K562 (cell line): ENCODE measurements around the gene EEPD1. TPM values are rescaled to one million over a fixed set of nuclear protein-coding genes. Genes with fewer than 3 reads are reported as not detected.

Experiments used
- GABPB1 ChIP-seq: sonication (generic); formaldehyde crosslinking; IDR thresholded peaks from 2 replicates; pipeline ENCODE4 v1.8.0; 2022; ENCODE audit warnings: mild to moderate bottlenecking, missing genetic modification reagents
- KDM4B ChIP-seq, 2 experiments: fragments of 450-650 bp in 1 of 2; sonication (generic) in 1 of 2; IDR thresholded peaks; 2 replicates each; pipeline ENCODE4 v1.6.1; 2016 to 2017; ENCODE audit warnings: borderline replicate concordance in 2 of 2, antibody characterized with exemption in 1 of 2, low read depth in 1 of 2, mild to moderate bottlenecking in 1 of 2
- PHB2 ChIP-seq: fragments of 450-650 bp; IDR thresholded peaks from 2 replicates; pipeline ENCODE4 v1.6.1; 2017; ENCODE audit warnings: low read depth
- RBM14 ChIP-seq: fragments of 200-400 bp; formaldehyde crosslinking; IDR thresholded peaks from 2 replicates; pipeline ENCODE4 v1.6.1; 2018; ENCODE audit warnings: low read depth, mild to moderate bottlenecking, low read length, moderate library complexity, borderline replicate concordance; ENCODE audit not compliant: insufficient read depth
- SLC30A9 ChIP-seq: fragments of 250-450 bp; sonication (Bioruptor Pico); IDR thresholded peaks from 2 replicates; pipeline ENCODE4 v1.8.0; 2022; ENCODE audit warnings: mild to moderate bottlenecking, moderate library complexity
- ZBTB40 ChIP-seq, 2 experiments: fragments of 450-650 bp in 1 of 2; sonication (generic) in 1 of 2; formaldehyde crosslinking in 1 of 2; IDR thresholded peaks; 2 replicates each; pipeline versions ENCODE4 v1.7.1 to v1.9.0; 2016 to 2022; ENCODE audit warnings: inconsistent platforms in 1 of 2, mild to moderate bottlenecking in 1 of 2, missing genetic modification reagents in 1 of 2
- ZNF407 ChIP-seq: fragments of 450-650 bp; IDR thresholded peaks from 2 replicates; pipeline ENCODE4 v1.6.1; 2016; ENCODE audit warnings: low read depth
- ZNF408 ChIP-seq: fragments of 250-450 bp; sonication (Bioruptor Pico); IDR thresholded peaks from 2 replicates; pipeline ENCODE4 v1.4.0; 2020; ENCODE audit warnings: low read depth, mild to moderate bottlenecking, moderate library complexity
- ZNF778 ChIP-seq: fragments of 450-650 bp; formaldehyde crosslinking; IDR thresholded peaks from 2 replicates; pipeline ENCODE4 v1.4.0; 2020; ENCODE audit warnings: mild to moderate bottlenecking, moderate library complexity
- polyA plus RNA-seq, 8 experiments: library from polyadenylated mRNA; depleted of rRNA in 4 of 8; stranded (reverse) in 5 of 8; unstranded in 3 of 8; fragments of >200 nt; fragmentation: Nextera tagmentation in 2 of 8; fragmentation: Illumina TruSeq in 1 of 8; extraction: Ambion mirVana in 2 of 8; extraction: Trizol in 1 of 8; gene quantifications; 2 replicates each; pipeline versions ENCODE4 v1.2.1 to v1.2.3, GENCODE V29; 2011 to 2014; ENCODE audit warnings: inconsistent platforms in 1 of 8, missing spikeins in 1 of 8
- total RNA-seq, 7 experiments: library from RNA; depleted of rRNA in 6 of 7; stranded (reverse); fragments of >200 nt in 6 of 7; fragmentation: Illumina TruSeq in 2 of 7; extraction: Trizol in 2 of 7; gene quantifications; 2 replicates each; pipeline versions ENCODE4 v1.2.1 to v1.2.3, GENCODE V29; 2011 to 2021; ENCODE audit warnings: low replicate concordance in 1 of 7

EEPD1 gene
- total and polyA plus RNA-seq, 9 of the 15 experiments (the other 6 are each of a cell fraction or from before 2014, with no cell fraction given), result 0.01 to 1.5 (median 0.74) TPM; not detected in 1

GRCh38 chr7:36217211-36217960 lies 64.3 kb downstream of the EEPD1 start (continued):
- TF ChIP-seq ZBTB40 (IDR thresholded peaks at IDR 0.05) (no peak), ZBTB40 (CRISPR knock-in tag; IDR thresholded peaks at IDR 0.05) (no peak), PHB2 (no peak), KDM4B (IDR thresholded peaks at IDR 0.05; ENCODE audit: borderline replicate concordance in 2 of 2, low read depth in 1 of 2) (no peak), RBM14 (no peak), SLC30A9 (CRISPR knock-in tag) (no peak), ZNF407 (no peak), ZNF778 (CRISPR knock-in tag) (no peak), GABPB1 (CRISPR knock-in tag) (no peak), ZNF408 (CRISPR knock-in tag) (no peak)
